GM19324 (cell line): ENCODE data around the gene RHBDL1.

Experiments
- ATAC-seq: cut with Tn5 transposase; IDR thresholded peaks from one replicate; pipeline ENCODE4 v1.9.1; 2021; ENCODE audit warnings: mild to moderate bottlenecking, moderate library complexity; ENCODE audit not compliant: unreplicated experiment, low FRiP score

The RHBDL1 gene

GRCh38 chr16:674968-675883 is at the start of gene RHBDL1:
RHBDL1 (plus strand) TSS chr16:675671; CDS start chr16:675791, 120 bp downstream.
- ATAC-seq = no peak

GRCh38 chr16:625977-626765 is 49.3 kb upstream of the RHBDL1 start:
- no peak for ATAC-seq

GRCh38 chr16:626787-627453 is 48.6 kb upstream of the RHBDL1 start:
- no peak for ATAC-seq

DNA sequence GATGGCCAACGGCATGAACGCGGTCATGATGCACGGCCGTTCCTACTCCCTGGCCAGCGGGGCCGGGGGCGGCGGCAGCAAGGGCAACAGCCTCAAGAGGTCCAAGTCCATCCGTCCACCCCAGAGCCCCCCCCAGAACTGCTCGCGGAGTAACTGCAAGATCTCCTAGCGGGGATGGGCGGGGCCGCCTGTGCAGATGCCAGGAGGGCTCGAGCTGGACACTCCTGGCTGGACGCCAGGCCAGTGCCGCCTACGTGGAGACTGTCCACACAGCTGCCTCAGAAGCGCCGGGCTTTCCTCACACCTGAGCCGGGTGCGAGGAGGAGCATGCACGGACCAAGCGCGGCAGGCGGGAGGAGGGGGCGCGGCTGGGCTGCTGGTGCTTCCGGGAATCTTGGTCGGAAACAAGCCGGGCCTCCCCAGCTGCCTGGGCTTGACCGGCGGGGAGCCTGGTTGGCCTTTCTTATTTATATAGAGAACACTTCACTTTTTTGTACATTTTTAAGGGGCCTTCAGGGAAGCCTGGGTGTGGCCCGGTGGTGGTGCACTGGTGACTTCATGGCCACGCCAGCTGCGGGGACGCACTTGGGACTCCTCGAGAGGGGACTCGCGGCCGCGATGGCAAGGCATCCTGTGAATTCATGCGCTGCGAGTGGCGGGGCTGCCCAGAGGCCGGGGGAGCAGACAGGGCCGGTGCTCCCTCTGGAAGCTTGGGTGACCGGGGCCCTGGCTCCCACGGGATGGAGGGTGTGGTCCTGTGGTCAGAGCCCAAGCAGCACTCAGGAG is 47.8 kb upstream of the RHBDL1 start:
- no peak for ATAC-seq

DNA sequence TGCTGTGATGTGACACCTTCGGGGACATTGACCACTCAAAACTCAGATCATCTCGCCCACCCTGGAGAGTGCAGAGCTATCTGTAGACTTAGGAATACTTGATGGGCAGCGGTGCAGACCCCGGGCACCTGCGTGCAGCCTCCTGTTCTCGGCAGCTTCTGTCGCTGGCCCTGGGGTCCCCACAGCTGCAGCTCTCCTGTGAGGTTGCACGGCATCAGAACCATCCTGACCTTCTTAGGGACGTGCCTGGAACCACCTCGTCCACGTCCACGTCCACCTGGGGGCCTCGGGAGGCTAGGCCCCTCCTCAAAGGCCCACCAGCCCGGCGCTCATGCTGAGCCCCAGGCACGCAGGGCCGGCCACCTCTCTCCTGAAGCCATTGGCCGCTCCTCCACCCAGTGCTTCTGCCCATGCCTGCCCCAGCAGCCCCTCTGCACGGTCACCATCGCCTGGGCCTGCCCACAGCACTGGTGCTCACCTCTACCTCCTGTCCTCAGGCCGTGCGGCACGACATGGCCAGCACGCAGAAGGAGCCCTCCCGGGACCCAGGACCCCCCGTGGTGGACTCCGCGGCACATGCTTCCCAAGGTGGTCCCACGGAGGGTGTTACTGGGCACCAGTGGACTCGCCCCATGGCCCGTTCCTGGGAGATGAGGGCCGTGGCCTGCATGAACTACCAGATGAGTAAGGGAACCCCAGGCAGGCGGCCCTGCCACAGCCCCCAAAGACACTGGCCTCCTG is 47.0 kb upstream of the RHBDL1 start:
- ATAC-seq = no peak

- ATAC-seq = no peak
Measured at GRCh38 chr16:629185-629832, 46.2 kb upstream of the RHBDL1 start.

DNA sequence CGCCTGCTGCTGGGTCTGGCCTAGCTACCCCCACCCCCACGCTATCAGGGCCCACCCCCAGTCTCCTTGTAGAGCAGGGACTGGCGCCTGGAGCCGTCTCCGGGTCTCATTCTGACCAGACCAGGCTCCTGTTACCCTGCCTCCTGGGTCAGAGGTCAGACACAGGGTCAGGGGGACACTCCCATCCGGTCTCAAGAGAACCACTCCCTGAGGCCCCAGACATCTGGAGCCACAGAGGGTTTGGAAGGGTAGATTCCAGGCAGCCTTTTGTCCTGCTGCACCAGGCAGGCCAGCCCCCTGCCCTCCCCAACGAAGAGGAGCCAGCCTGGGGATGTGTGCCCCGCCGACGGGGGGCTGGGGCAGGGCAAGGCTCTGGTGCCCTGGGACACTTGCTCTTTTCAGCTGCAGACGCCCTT is 45.6 kb upstream of the RHBDL1 start:
- ATAC-seq = no peak

DNA sequence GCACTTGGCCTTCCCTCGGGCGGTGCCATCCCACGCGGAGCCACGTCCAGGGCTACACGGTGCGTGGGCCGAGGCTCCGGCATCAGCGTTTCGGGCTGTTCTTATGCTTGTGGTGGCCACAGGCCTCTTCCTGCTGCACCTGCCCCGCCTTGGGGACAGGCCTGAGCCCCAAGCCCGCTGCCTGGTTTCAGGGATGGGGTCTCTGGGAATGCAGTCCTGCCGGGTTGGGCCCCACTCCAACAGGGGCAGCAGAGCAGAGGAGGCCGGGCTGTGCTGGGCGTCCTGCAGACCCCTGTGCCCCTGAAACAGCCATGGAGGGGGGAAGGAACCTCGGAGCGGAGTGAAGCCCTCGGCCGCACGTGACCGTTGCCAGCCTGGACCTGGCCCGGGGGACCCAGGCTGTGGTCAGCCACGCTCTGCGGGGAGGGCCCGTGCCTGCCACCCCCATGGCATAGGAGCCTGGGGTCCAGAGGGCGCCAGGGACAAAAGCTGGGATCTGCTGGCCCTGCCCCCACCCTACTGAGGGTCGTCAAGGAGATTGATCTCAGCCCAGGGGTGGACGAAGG is 45.1 kb upstream of the RHBDL1 start:
- ATAC-seq = no peak

- no peak for ATAC-seq
Measured at GRCh38 chr16:630815-631405, 44.6 kb upstream of the RHBDL1 start, which contains the start of gene WFIKKN1. WFIKKN1 (plus strand) TSS chr16:630985; CDS start chr16:631254, 269 bp downstream.

DNA sequence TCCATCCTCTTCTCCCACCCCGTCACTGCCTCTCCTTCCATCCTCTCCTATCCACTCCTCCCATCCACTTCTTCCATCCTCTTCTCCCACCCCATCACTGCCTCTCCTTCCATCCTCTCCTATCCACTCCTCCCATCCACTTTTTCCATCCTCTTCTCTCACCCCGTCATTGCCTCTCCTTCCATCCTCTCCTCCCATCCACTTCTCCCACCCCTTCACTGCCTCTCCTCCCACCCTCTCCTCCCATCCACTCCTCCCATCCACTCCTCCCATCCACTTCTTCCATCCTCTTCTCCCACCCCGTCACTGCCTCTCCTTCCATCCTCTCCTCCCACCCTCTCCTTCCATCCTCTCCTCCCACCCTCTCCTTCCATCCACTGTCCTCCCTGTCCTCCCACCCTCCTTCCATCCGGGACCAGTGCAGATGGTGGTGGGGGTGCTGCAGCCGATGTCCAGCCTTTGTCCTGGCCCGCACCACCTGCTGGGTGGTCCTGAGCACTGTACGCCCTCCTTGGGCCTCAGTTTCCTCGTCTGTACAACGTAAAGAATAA is 43.6 kb upstream of the RHBDL1 start:
- ATAC-seq = no peak

GRCh38 chr16:632486-633335 is 42.8 kb upstream of the RHBDL1 start:
- ATAC-seq = no peak

- no peak for ATAC-seq
Measured at GRCh38 chr16:633336-634050, 42.0 kb upstream of the RHBDL1 start.

- no peak for ATAC-seq
Measured at GRCh38 chr16:634051-634670, 41.3 kb upstream of the RHBDL1 start.

DNA sequence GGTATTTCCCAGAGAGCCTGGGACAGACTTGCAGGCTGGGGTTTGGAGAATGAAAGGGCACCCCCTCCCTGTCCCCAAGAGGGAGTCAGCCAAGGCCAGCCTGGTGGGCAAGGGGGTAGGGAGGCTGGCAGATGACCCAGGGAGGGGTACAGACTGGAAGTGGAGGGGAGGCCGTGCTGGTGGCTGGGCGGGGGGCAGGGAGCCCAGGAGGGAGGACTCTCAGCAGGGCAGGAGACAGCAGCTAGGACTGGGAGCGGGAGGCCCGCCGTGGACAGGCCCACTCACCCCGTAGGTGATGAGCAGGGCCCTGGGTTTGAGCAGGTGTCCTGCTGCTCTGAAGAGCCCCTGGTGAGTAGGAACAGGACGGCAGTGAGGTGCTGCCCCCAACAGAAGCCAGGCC is 40.5 kb upstream of the RHBDL1 start:
- no peak for ATAC-seq

- no peak for ATAC-seq
Measured at GRCh38 chr16:635573-636205, 39.8 kb upstream of the RHBDL1 start.
